D721Med (cell line): Measurements from ENCODE around the gene IER5.

Experiments used
- DNase-seq: peaks from one replicate; pipeline ENCODE4 v3.0.0; 2011; ENCODE audit warnings: low spot score; ENCODE audit not compliant: insufficient read length
- FAIRE-seq: peaks from 2 replicates; lab custom pipeline; 2011; peaks lifted over from hg19 to GRCh38; lab: Jason Lieb, UNC
- TF ChIP-seq, protein P1 (sequence below): IDR thresholded peaks from 2 replicates; pipeline ENCODE4 v1.5.1; 2012; ENCODE audit warnings: mild to moderate bottlenecking, control low read depth; ENCODE audit not compliant: insufficient read depth; ENCODE audit errors: missing control alignments

The IER5 gene

DNA sequence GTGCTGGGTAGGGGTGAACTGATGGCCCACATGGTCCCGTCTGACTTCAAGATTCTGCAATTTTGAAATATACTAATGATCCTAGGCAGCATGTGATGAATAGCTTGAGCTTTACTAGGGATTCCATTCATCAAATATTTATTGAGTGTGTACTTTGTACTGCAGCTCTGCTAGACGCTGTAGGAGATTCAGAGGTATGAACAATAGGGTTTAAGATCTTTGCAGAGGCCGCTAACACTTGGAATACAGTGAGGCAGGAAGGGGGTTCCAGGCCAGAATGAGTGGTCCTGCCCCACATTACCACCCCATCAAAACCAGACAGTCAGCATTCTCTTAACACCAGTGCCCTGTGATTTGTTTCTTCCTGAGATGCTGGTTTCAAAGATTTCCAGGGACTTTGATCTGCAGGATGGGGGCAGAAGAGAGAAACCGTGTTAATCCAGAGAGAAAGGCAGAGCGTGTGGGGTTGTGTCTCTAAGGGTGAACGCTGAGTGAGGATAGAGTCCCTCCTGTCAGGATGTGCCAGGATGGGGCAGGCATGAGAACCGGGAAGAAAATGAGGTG, 19.9 kb downstream of the IER5 start:
- no peak for DNase-seq
- no peak for FAIRE-seq
- TF ChIP-seq, protein P1, sequence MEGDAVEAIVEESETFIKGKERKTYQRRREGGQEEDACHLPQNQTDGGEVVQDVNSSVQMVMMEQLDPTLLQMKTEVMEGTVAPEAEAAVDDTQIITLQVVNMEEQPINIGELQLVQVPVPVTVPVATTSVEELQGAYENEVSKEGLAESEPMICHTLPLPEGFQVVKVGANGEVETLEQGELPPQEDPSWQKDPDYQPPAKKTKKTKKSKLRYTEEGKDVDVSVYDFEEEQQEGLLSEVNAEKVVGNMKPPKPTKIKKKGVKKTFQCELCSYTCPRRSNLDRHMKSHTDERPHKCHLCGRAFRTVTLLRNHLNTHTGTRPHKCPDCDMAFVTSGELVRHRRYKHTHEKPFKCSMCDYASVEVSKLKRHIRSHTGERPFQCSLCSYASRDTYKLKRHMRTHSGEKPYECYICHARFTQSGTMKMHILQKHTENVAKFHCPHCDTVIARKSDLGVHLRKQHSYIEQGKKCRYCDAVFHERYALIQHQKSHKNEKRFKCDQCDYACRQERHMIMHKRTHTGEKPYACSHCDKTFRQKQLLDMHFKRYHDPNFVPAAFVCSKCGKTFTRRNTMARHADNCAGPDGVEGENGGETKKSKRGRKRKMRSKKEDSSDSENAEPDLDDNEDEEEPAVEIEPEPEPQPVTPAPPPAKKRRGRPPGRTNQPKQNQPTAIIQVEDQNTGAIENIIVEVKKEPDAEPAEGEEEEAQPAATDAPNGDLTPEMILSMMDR, result no peak

DNA sequence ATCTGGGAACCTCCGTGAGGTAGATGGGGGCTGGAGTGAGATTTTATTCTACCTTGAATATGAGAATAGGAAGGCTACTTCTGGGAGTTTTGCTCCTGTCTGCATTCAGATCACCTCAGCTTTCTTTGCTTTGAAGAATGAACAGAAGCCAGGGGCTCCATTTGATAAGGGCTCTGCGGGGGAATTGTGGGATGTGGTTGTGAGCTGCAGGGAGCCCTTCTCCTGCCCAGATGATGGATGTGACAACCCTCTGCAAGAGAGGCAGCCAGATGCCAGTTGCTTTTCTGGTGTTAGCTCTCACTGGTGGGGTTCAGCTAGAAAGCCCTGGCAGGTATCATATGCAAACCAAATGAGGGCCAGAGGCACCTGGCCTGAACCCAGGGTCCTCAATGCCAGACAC, 21.5 kb downstream of the IER5 start:
- DNase-seq (no peak), FAIRE-seq (no peak)
- TF ChIP-seq, protein P1, result no peak

DNA sequence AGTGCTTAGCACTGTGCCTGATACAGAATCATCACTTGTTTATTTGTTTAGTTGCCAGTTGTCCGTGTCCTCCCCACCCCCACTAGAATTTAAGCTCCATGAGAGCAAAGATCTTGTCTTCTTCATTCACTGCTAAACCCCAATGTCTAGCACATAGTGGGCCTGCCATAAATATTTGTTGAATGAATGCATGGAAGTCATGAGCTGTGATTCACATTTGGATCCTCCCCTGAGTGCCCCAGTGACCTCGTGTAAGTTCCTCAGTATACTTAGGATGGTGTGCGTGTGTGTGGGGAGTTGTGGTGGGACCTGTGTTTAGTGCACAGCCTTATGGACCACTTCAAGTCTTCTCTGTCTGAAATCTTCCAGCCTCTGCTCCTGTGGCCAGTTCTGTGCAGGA, 23.1 kb downstream of the IER5 start:
- DNase-seq, result no peak
- TF ChIP-seq, protein P1, result no peak
- FAIRE-seq, result no peak

DNA sequence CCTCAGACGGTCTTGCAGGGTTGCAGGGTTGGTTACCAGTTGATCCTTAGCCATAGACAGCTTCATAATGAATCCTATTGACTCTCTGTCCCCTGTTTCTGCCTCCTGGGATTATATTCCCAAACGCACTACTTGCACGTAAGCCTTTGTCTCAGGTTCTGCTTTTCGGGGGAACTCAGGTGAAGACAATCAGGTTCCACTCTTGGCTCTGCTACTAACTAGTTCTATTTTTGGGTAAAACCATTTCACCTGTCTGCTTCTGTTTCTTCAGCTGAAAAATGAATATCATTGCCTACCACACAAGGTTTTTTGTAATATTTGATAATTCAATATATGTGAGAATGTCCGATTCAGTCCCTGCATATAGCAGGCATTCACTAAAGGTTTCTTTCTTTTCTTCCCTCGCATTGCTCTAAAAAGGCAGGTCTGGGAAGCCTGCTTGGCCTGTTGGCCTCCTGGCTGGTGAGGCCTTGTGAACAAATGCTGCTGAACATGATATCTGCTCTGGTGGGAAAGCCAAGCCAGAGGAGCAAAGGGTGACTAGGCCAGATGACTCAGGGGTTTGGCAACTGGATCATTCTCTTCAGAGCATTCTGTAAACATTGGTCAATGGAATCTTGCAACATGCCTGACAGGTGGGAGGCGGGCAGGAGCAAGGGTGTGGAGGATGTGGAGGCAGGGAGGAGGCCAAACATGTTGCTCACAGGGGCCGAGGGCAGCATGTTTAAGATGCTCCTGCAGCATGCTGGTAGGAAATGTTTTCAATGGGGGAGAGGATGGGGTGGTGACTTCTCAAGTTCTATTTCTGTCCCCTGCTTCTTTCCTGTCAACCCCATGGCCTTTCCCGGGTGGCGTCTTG, 23.8 kb downstream of the IER5 start:
- FAIRE-seq (no peak), DNase-seq (no peak)
- TF ChIP-seq, protein P1, result no peak

DNA sequence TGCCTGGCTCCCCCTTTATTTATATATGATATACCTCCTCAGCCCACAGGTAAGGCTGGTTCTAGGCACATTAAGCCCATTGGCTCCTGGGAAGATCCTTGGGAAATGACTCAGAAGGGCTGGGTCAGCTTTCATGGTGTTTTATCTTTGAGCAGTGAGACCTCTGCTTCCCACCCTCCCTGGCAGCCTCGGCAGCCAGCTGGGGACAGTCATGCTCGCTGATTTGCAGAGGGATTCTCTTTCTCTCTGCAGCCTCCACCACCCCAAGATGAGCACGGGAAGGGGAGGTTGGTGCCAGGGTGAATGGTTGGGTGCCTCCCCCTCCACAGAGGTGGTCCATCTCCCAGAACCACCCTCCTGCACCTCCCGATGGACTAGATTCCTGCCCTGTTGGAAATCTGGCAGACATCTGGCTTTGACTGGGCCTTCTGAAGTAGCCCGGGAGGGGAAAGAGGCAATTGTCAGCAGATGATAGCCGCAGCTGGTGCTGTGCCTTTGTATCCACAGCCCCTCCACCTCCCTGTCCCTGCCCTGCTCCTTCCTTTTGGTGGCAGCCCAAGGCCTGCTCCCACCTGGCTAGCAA, 24.6 kb downstream of the IER5 start:
- DNase-seq, result no peak
- FAIRE-seq, result no peak
- TF ChIP-seq, protein P1, result no peak

DNA sequence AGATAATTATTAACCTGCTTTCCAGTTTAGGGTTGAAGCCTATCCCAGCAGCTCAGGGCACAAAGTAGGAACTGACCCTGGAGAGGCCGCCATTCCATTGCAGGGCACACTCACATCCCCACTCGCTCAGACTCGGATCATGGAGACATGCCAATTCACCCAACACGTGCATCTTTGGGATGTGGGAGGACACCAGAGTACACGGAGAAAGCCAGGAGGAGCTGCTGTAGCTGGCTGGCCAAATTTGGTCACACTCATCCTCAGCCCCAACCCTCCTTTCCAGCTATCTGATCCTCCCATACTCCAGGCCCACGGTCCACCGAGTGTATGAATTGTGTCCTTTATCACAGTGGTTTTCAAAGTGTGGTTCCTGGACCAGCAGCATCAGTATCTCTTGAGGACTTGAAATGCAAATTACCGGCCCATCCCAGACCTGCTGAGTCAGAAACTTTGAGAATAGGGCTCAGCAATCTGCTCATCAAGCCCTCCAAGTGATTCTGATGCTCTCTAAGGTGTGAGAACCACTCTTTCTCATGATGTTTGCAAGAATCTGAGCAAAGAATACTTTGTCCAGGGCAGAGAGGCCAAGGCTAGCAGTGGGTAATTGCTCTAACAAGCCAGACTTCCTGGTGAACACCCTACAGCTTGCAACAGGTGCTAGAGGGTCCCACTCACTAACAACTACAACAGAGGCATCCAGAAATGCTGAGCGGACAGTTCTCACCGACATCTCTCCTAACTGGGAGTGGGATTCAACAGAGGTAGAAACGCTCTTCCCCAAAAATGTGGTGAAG, 26.3 kb downstream of the IER5 start:
- FAIRE-seq (no peak), DNase-seq (no peak)
- TF ChIP-seq, protein P1, result no peak
